Right lobe of liver (tissue), 4 donors: ENCODE results near the gene LEO1.

Experiments used
- POLR2A ChIP-seq: fragments of 450-650 bp; IDR thresholded peaks from one replicate; pipeline ENCODE4 v1.6.1; 2017; ENCODE audit warnings: antibody characterized with exemption, mild to moderate bottlenecking
- TF ChIP-seq, protein P1 (sequence below), 4 donors: fragments of 200-600 bp in 3 of 4; fragments of 450-650 bp in 1 of 4; IDR thresholded peaks; one replicate each; pipeline versions ENCODE4 v1.5.1 to v1.8.0; 2016 to 2022; ENCODE audit warnings: antibody characterized with exemption in 4 of 4, mild to moderate bottlenecking in 2 of 4
- donor health status: DM: no; HTN: no; CAD: no.
- donor health status: DM: no; HTN: no; CAD: no.
- donor health status: DM: no; HTN: yes; CAD: no.

DNA sequence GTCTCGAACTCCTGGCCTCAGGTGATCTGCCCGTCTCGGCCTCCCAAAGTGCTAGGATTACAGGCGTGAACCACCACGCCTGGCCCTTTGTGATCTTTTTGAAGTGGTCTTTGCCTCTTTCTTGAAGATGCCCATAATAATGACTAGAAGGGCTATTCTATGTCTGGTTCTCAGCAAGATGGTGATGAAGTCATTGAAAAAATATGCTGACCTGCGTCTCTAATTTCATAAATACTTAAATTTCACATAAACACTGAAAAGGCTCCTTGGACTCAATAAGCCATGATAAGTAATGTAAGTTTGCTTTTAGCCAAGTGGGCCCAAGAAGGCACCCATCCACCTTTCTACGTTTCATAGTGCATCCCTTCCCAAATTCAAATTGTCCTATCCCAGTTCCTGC lies 46.7 kb upstream of the LEO1 start:
- TF ChIP-seq, protein P1, sequence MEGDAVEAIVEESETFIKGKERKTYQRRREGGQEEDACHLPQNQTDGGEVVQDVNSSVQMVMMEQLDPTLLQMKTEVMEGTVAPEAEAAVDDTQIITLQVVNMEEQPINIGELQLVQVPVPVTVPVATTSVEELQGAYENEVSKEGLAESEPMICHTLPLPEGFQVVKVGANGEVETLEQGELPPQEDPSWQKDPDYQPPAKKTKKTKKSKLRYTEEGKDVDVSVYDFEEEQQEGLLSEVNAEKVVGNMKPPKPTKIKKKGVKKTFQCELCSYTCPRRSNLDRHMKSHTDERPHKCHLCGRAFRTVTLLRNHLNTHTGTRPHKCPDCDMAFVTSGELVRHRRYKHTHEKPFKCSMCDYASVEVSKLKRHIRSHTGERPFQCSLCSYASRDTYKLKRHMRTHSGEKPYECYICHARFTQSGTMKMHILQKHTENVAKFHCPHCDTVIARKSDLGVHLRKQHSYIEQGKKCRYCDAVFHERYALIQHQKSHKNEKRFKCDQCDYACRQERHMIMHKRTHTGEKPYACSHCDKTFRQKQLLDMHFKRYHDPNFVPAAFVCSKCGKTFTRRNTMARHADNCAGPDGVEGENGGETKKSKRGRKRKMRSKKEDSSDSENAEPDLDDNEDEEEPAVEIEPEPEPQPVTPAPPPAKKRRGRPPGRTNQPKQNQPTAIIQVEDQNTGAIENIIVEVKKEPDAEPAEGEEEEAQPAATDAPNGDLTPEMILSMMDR (IDR thresholded peaks at IDR 0.05) = no peak
- no peak for TF ChIP-seq POLR2A
